Keratinocyte (primary cell): ENCODE data around the gene SIRT7. TPM values are rescaled to one million over a fixed set of nuclear protein-coding genes. Genes with fewer than 3 reads are reported as not detected.

Experiments used
- DNase-seq: peaks from one replicate; pipeline ENCODE4 v3.0.0-alpha.2; 2011; ENCODE audit warnings: low read depth, missing footprints, low spot score
- FAIRE-seq: peaks from 2 replicates; lab custom pipeline; 2011; peaks lifted over from hg19 to GRCh38; lab: Jason Lieb, UNC
- H2AFZ ChIP-seq: 2 replicates; pipeline ENCODE4 v1.6.0; 2012; ENCODE audit warnings: low read length, control low read depth, inconsistent platforms; ENCODE audit not compliant: control insufficient read depth
- H3K27ac ChIP-seq: 2 replicates; pipeline ENCODE4 v1.5.1; 2011; ENCODE audit warnings: low read length; ENCODE audit not compliant: control insufficient read depth, insufficient read depth
- H3K27me3 ChIP-seq: 3 replicates; pipeline ENCODE4 v1.6.0; 2011; ENCODE audit warnings: low read length; ENCODE audit not compliant: control insufficient read depth, insufficient read depth; ENCODE audit errors: extremely low read depth
- H3K36me3 ChIP-seq, 2 experiments: 2 replicates in 1 of 2; 3 replicates in 1 of 2; pipeline ENCODE4 v1.5.1; 2011; ENCODE audit warnings: low read length in 2 of 2, mild to moderate bottlenecking in 1 of 2; ENCODE audit not compliant: control insufficient read depth in 2 of 2, insufficient read depth in 2 of 2; ENCODE audit errors: extremely low read depth in 1 of 2
- H3K4me1 ChIP-seq: 3 replicates; pipeline ENCODE4 v1.5.1; 2011; ENCODE audit warnings: low read length; ENCODE audit not compliant: control insufficient read depth, insufficient read depth; ENCODE audit errors: extremely low read depth
- H3K4me2 ChIP-seq: 3 replicates; pipeline ENCODE4 v1.6.0; 2011; ENCODE audit warnings: low read depth, low read length; ENCODE audit not compliant: control insufficient read depth, insufficient read depth; ENCODE audit errors: extremely low read depth
- H3K4me3 ChIP-seq, 3 experiments: fragments of 200-600 bp in 1 of 3; sonication (generic) in 1 of 3; 2 replicates in 2 of 3; 3 replicates in 1 of 3; pipeline ENCODE4 v1.5.1; 2011 to 2016; ENCODE audit warnings: low read length in 3 of 3, mild to moderate bottlenecking in 3 of 3, control low read depth in 2 of 3, inconsistent platforms in 1 of 3, low read depth in 1 of 3, mixed read lengths in 1 of 3, mixed run types in 1 of 3, moderate library complexity in 1 of 3; ENCODE audit not compliant: control insufficient read depth in 2 of 3, insufficient read depth in 2 of 3; ENCODE audit errors: extremely low read depth in 1 of 3
- H3K79me2 ChIP-seq: 2 replicates; pipeline ENCODE4 v1.6.0; 2012; ENCODE audit warnings: low read length; ENCODE audit not compliant: control insufficient read depth, insufficient read depth
- H3K9ac ChIP-seq: 3 replicates; pipeline ENCODE4 v1.6.0; 2011; ENCODE audit warnings: low read length; ENCODE audit not compliant: control insufficient read depth, insufficient read depth; ENCODE audit errors: extremely low read depth
- H3K9me1 ChIP-seq: 3 replicates; pipeline ENCODE4 v1.6.0; 2011; ENCODE audit warnings: low read length; ENCODE audit not compliant: control insufficient read depth, insufficient read depth; ENCODE audit errors: extremely low read depth
- H3K9me3 ChIP-seq: 2 replicates; pipeline ENCODE4 v1.5.1; 2012; ENCODE audit warnings: low read depth, low read length; ENCODE audit not compliant: control insufficient read depth
- H4K20me1 ChIP-seq: 3 replicates; pipeline ENCODE4 v1.6.0; 2011; ENCODE audit warnings: low read length; ENCODE audit not compliant: control insufficient read depth, insufficient read depth; ENCODE audit errors: extremely low read depth
- EZH2 ChIP-seq: IDR thresholded peaks from one replicate; pipeline ENCODE4 v1.6.1; 2012; ENCODE audit warnings: inconsistent platforms, mild to moderate bottlenecking, low read length, moderate library complexity
- dilution Hi-C: fragments of 300-500 bp; cut with MboI; formaldehyde crosslinking; loops from one replicate; pipeline ENCODE4 v1.7.0; 2020; ENCODE audit warnings: low sequenced_read_pairs; ENCODE audit not compliant: extremely low pct_ligation_motif_present
- polyA plus RNA-seq, 5 experiments: library from polyadenylated mRNA; depleted of rRNA in 3 of 5; stranded (reverse) in 3 of 5; stranded (forward) in 1 of 5; unstranded in 1 of 5; fragments of >200 nt; gene quantifications; 1 replicate in 1 of 5; 2 replicates in 3 of 5; 3 replicates in 1 of 5; pipeline versions ENCODE4 v1.2.1 to v1.2.3, GENCODE V29; 2011 to 2012; ENCODE audit warnings: missing spikeins in 2 of 5, low read depth in 1 of 5, low replicate concordance in 1 of 5
- TF ChIP-seq, protein P1 (sequence below), 3 experiments: IDR thresholded peaks in 1 of 3; conservative IDR thresholded peaks in 1 of 3; optimal IDR thresholded peaks in 1 of 3; 2 replicates in 2 of 3; 3 replicates in 1 of 3; pipeline versions ENCODE3 to v1.5.1; 2011; ENCODE audit warnings: low read length in 3 of 3, mild to moderate bottlenecking in 3 of 3, moderate library complexity in 2 of 3, control low read depth in 1 of 3, inconsistent platforms in 1 of 3; ENCODE audit not compliant: insufficient read depth in 2 of 3; ENCODE audit errors: extremely low read depth in 1 of 3

Gene SIRT7
- polyA plus RNA-seq, 1 donor (not counting 4 experiments of a cell fraction or from before 2014, with no cell fraction given), result 6.9 TPM

DNA sequence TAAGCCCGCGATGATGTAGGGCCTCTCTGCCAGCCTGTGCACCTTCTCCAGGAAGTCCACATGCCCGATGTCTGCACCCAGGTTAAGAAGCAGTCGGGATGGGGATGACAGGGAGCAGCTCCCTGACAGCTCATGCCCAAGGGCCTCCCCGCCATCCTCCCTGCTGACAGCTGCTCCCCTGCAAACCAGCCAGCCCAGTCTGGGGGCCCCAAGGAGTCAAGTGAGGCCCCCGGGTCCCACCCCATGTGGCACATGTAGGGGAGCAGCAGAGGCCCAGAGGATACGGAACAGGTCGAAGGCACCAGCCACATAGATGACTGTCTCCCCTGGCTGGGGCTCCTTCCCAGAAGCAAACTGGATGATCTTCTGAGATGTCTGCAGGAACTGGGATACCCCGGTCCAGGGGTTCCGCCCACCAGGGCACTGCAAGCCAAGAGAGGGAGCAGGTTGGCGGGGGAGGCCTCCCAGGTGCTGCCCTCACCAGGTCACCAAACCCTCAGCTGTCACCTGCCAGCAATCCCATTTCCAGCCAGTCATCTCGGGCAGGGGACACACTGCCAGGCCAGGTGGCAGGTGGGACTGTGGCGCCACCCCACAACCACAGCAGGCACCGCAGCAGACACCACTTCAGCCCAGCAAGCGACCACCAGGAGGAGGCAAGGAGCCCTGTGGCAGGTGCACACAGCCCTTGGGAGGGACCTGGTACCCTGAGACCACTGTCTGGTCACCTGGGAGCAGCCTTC, 11.3 kb downstream of the SIRT7 start:
- dilution Hi-C loops, result no loop called here
- Histone ChIP-seq H3K27ac (no peak overlapping the region), H3K9me3 (no peaks in the 10 kb centered on the region), H3K36me3 (peaks cover 23 to 25% of the 10 kb centered on the region in 2 experiments), H2AFZ (no peak overlapping the region), H3K79me2 (peaks cover 17% of the 10 kb centered on the region), H4K20me1 (no peaks in the 10 kb centered on the region), H3K4me1 (peaks cover 13% of the 10 kb centered on the region), H3K9me1 (peaks cover 3% of the 10 kb centered on the region), H3K4me2 (no peak overlapping the region), H3K27me3 (no peaks in the 10 kb centered on the region), H3K4me3 (no peak overlapping the region), H3K9ac (no peak overlapping the region)
- no peak for DNase-seq
- no peak for FAIRE-seq
- TF ChIP-seq EZH2, result no peak
- TF ChIP-seq, protein P1, sequence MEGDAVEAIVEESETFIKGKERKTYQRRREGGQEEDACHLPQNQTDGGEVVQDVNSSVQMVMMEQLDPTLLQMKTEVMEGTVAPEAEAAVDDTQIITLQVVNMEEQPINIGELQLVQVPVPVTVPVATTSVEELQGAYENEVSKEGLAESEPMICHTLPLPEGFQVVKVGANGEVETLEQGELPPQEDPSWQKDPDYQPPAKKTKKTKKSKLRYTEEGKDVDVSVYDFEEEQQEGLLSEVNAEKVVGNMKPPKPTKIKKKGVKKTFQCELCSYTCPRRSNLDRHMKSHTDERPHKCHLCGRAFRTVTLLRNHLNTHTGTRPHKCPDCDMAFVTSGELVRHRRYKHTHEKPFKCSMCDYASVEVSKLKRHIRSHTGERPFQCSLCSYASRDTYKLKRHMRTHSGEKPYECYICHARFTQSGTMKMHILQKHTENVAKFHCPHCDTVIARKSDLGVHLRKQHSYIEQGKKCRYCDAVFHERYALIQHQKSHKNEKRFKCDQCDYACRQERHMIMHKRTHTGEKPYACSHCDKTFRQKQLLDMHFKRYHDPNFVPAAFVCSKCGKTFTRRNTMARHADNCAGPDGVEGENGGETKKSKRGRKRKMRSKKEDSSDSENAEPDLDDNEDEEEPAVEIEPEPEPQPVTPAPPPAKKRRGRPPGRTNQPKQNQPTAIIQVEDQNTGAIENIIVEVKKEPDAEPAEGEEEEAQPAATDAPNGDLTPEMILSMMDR (optimal IDR thresholded peaks at IDR 0.05 in 1 of 3, IDR thresholded peaks at IDR 0.05 in 1 of 3, conservative IDR thresholded peaks at IDR 0.05 in 1 of 3; ENCODE audit: extremely low read depth in 1 of 3, insufficient read depth in 2 of 3, low read length in 3 of 3), result peak in 2 of 3 experiments; percentile 20 to 35

DNA sequence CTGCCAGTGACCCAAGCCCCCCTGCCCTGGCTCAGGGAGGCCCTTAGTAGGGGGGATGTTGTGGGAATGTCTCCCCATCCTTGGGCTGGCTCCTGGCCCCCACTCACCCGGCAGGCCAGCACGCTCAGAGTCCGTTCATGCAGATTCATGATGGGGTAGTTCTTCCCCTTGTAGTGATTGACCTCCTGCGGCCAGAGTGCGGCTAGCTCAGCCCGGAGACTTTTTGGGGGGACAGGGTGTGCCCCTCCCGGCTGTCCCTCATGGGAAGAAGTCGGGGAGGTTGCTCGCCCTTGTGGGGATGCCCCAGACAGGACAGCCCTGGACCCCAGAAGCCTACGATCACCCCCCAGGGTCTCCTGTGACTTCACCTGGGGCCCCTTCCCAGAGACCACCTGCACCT, 12.0 kb downstream of the SIRT7 start:
- no peaks in the 10 kb centered on the region for H3K9me3 ChIP-seq
- H4K20me1 ChIP-seq, result peaks cover 5% of the 10 kb centered on the region
- no peak overlapping the region for H3K9ac ChIP-seq
- H3K36me3 ChIP-seq, result peaks cover 23 to 25% of the 10 kb centered on the region in 2 experiments
- peaks cover 13% of the 10 kb centered on the region for H3K4me1 ChIP-seq
- TF ChIP-seq, protein P1 (optimal IDR thresholded peaks at IDR 0.05 in 1 of 3, IDR thresholded peaks at IDR 0.05 in 1 of 3, conservative IDR thresholded peaks at IDR 0.05 in 1 of 3; ENCODE audit: extremely low read depth in 1 of 3, insufficient read depth in 2 of 3, low read length in 3 of 3), result no peak
- TF ChIP-seq EZH2, result no peak
- H3K4me3 ChIP-seq, result no peak overlapping the region
- no peaks in the 10 kb centered on the region for H3K27me3 ChIP-seq
- H3K27ac ChIP-seq, result no peak overlapping the region
- FAIRE-seq (no peak), DNase-seq (no peak)
- peaks cover 17% of the 10 kb centered on the region for H3K79me2 ChIP-seq
- dilution Hi-C loops, result no loop called here
- no peak overlapping the region for H2AFZ ChIP-seq
- H3K4me2 ChIP-seq, result no peak overlapping the region
- H3K9me1 ChIP-seq, result peaks cover 3% of the 10 kb centered on the region
